ENCODE measurements around the gene LRFN3.

DNA sequence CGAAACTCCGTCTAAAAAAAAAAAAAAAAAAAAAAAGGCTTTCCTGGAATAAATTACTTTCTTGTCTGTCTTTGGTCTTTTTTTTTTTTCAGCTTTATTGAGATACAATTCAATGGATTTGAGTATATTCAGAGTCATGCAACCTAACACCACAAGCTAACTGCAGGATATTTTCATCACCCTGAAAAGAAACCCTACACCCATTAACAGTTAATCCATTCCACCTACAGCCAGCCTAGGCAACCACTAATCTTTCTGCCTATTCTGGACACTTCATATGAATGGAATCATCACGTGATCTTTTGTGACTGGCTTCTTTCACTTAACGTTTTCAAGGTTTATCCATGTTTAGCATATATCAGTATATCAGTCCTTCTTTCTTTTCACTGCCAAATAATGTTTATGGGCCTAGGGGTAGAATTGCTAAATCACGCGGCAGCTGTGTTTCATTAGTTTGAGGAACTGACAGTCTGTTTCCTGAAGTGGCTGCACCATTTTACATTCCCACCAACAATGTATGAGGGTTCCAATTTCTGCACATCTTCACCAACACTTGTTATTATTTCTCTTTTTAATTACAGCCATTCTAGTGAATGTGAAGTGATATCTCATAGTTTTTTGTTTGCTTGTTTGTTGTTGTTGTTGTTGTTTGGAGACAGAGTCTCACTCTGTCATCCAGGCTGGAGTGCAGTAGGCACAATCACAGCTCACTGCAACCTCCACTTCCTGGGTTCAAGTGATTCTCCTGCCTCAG lies 19.9 kb downstream of the LRFN3 start:
- TF ChIP-seq, protein P1, sequence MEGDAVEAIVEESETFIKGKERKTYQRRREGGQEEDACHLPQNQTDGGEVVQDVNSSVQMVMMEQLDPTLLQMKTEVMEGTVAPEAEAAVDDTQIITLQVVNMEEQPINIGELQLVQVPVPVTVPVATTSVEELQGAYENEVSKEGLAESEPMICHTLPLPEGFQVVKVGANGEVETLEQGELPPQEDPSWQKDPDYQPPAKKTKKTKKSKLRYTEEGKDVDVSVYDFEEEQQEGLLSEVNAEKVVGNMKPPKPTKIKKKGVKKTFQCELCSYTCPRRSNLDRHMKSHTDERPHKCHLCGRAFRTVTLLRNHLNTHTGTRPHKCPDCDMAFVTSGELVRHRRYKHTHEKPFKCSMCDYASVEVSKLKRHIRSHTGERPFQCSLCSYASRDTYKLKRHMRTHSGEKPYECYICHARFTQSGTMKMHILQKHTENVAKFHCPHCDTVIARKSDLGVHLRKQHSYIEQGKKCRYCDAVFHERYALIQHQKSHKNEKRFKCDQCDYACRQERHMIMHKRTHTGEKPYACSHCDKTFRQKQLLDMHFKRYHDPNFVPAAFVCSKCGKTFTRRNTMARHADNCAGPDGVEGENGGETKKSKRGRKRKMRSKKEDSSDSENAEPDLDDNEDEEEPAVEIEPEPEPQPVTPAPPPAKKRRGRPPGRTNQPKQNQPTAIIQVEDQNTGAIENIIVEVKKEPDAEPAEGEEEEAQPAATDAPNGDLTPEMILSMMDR (IDR thresholded peaks at IDR 0.05): no peak
- TF ChIP-seq EZH2 (IDR thresholded peaks at IDR 0.05; ENCODE audit: borderline replicate concordance, insufficient read depth, low read depth, low read length, poor library complexity, severe bottlenecking): no peak
